Activated CD4-positive, alpha-beta T cell treated with anti-CD3 and anti-CD28 coated beads for 1 hour (primary cell): ENCODE results near the gene HRH1.
"Not testable (repeated sequence)": the region's sequence is repeated elsewhere in the genome, so short reads cannot be mapped to it uniquely, and the experiment has no call there.

Source experiments
- DNase-seq: peaks from one replicate; pipeline ENCODE4 v3.0.0-alpha.2; 2020

Gene HRH1

GRCh38 chr3:11143476-11143875, 10.8 kb upstream of the HRH1 start:
- no peak for DNase-seq

GRCh38 chr3:11144996-11145395, 9.3 kb upstream of the HRH1 start:
- no peak for DNase-seq

- no peak for DNase-seq
Measured at GRCh38 chr3:11145888-11146287, 8.4 kb upstream of the HRH1 start.

GRCh38 chr3:11146773-11147660, 7.3 kb upstream of the HRH1 start:
- no peak for DNase-seq

- DNase-seq = no peak
Measured at GRCh38 chr3:11150256-11150655, 4.0 kb upstream of the HRH1 start.

- DNase-seq = no peak
Measured at GRCh38 chr3:11152301-11152700, 2.0 kb upstream of the HRH1 start.

GRCh38 chr3:11154953-11155325, 646 bp downstream of the HRH1 start:
- no peak for DNase-seq

- DNase-seq = no peak
Measured at GRCh38 chr3:11155341-11156025, 1.2 kb downstream of the HRH1 start.

GRCh38 chr3:11156026-11156410, 1.7 kb downstream of the HRH1 start:
- no peak for DNase-seq

GRCh38 chr3:11157421-11157820, 3.1 kb downstream of the HRH1 start:
- no peak for DNase-seq

GRCh38 chr3:11159421-11159904, 5.2 kb downstream of the HRH1 start:
- DNase-seq = no peak

GRCh38 chr3:11161666-11162065, 7.4 kb downstream of the HRH1 start:
- no peak for DNase-seq

GRCh38 chr3:11162401-11163345, 8.4 kb downstream of the HRH1 start:
- DNase-seq = no peak

GRCh38 chr3:11164607-11165006, 10.3 kb downstream of the HRH1 start:
- DNase-seq = no peak

GRCh38 chr3:11165476-11165875, 11.2 kb downstream of the HRH1 start:
- no peak for DNase-seq

GRCh38 chr3:11166807-11167400, 12.6 kb downstream of the HRH1 start:
- not testable (repeated sequence) for DNase-seq

GRCh38 chr3:11167590-11167989, 13.3 kb downstream of the HRH1 start:
- no peak for DNase-seq

- DNase-seq = no peak
Measured at GRCh38 chr3:11168406-11168805, 14.1 kb downstream of the HRH1 start.

GRCh38 chr3:11168881-11169805, 14.8 kb downstream of the HRH1 start:
- no peak for DNase-seq

GRCh38 chr3:11170052-11170770, 15.9 kb downstream of the HRH1 start:
- no peak for DNase-seq
